ENCODE data around the gene SIGMAR1.
A peak's percentile ranks its signal among the peaks of the same experiment; 100 is the strongest.
"Not testable (repeated sequence)": the region's sequence is repeated elsewhere in the genome, so short reads cannot be mapped to it uniquely, and the experiment has no call there.

Gene SIGMAR1

GRCh38 chr9:34650816-34651215 lies 13.2 kb upstream of the SIGMAR1 start:
- no peaks in the 10 kb centered on the region for H3K27me3 Mint-ChIP-seq
- H3K27ac Mint-ChIP-seq: no peak overlapping the region
- no peaks in the 10 kb centered on the region for H3K9me3 Mint-ChIP-seq
- peaks cover 27 to 35% of the 10 kb centered on the region in 2 donors for H3K36me3 Mint-ChIP-seq
- DNase-seq (no peak), ATAC-seq (replicated peaks) (no peak)
- peaks cover 31 to 64% of the 10 kb centered on the region in 2 donors for H3K4me1 Mint-ChIP-seq
- no peak overlapping the region for H3K4me3 Mint-ChIP-seq

DNA sequence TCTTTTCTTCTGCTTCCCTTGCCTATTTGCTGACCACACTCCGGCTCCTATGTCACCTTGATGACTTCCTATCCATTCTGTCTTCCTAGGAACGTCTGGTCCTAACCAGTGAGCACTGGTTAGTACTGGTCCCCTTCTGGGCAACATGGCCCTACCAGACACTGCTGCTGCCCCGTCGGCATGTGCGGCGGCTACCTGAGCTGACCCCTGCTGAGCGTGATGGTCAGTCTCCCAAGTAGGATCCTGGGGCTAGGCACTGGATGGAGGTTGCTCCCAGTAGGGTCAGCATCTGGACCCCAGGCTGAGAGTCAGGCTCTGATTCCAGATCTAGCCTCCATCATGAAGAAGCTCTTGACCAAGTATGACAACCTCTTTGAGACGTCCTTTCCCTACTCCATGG lies 11.1 kb upstream of the SIGMAR1 start:
- H3K27ac Mint-ChIP-seq: no peak overlapping the region
- DNase-seq: no peak
- peaks cover 31 to 64% of the 10 kb centered on the region in 2 donors for H3K4me1 Mint-ChIP-seq
- H3K9me3 Mint-ChIP-seq: no peaks in the 10 kb centered on the region
- no peak for ATAC-seq (replicated peaks)
- H3K36me3 Mint-ChIP-seq: peaks cover 27 to 28% of the 10 kb centered on the region in 2 donors
- H3K27me3 Mint-ChIP-seq: no peaks in the 10 kb centered on the region
- H3K4me3 Mint-ChIP-seq: peak overlapping the region in 1 of 2 donors; percentile 46

DNA sequence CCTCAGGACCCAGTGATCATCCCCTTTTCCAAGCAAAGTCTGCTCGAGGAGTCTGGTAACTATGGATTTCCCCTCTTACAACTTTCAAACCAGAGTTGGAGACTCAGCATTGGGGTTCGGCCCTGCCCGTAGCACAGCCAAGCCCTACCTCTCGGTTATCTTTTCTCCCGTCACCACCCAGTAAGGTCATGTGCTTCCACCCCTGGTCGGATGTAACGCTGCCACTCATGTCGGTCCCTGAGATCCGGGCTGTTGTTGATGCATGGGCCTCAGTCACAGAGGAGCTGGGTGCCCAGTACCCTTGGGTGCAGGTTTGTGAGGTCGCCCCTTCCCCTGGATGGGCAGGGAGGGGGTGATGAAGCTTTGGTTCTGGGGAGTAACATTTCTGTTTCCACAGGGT lies 10.1 kb upstream of the SIGMAR1 start:
- Mint-ChIP-seq H3K27ac (peak overlapping the region; percentile 88), H3K27me3 (no peaks in the 10 kb centered on the region), H3K4me1 (peaks cover 26 to 57% of the 10 kb centered on the region in 2 donors), H3K9me3 (no peaks in the 10 kb centered on the region), H3K4me3 (peak overlapping the region; percentile 88 to 95), H3K36me3 (peaks cover 24 to 28% of the 10 kb centered on the region in 2 donors)
- no peak for ATAC-seq (replicated peaks)
- no peak for DNase-seq

GRCh38 chr9:34647084-34647403 lies 9.5 kb upstream of the SIGMAR1 start:
- H3K4me3 Mint-ChIP-seq: peak overlapping the region; percentile 88 to 95
- H3K36me3 Mint-ChIP-seq: peaks cover 24 to 26% of the 10 kb centered on the region in 2 donors
- ATAC-seq (replicated peaks) (no peak), DNase-seq (no peak)
- H3K27ac Mint-ChIP-seq: peak overlapping the region; percentile 88
- no peaks in the 10 kb centered on the region for H3K27me3 Mint-ChIP-seq
- no peaks in the 10 kb centered on the region for H3K9me3 Mint-ChIP-seq
- peaks cover 22 to 51% of the 10 kb centered on the region in 2 donors for H3K4me1 Mint-ChIP-seq

- no peaks in the 10 kb centered on the region for H3K27me3 Mint-ChIP-seq
- H3K4me3 Mint-ChIP-seq: peak within 1 kb of the TSS; percentile 88 to 95
- peak; percentile 91 to 92 for ATAC-seq (replicated peaks)
- peak within 1 kb of the TSS; percentile 88 for H3K27ac Mint-ChIP-seq
- peak; percentile 88 for DNase-seq
- H3K4me1 Mint-ChIP-seq: peaks cover 22 to 45% of the 10 kb centered on the region in 2 donors
- peaks cover 22 to 26% of the 10 kb centered on the region in 2 donors for H3K36me3 Mint-ChIP-seq
- H3K9me3 Mint-ChIP-seq: no peaks in the 10 kb centered on the region
Observed at GRCh38 chr9:34646211-34647083, 8.9 kb upstream of the SIGMAR1 start, which contains the start of gene GALT. GALT (plus strand) TSS chr9:34646675; CDS start chr9:34646705, 30 bp downstream.

DNA sequence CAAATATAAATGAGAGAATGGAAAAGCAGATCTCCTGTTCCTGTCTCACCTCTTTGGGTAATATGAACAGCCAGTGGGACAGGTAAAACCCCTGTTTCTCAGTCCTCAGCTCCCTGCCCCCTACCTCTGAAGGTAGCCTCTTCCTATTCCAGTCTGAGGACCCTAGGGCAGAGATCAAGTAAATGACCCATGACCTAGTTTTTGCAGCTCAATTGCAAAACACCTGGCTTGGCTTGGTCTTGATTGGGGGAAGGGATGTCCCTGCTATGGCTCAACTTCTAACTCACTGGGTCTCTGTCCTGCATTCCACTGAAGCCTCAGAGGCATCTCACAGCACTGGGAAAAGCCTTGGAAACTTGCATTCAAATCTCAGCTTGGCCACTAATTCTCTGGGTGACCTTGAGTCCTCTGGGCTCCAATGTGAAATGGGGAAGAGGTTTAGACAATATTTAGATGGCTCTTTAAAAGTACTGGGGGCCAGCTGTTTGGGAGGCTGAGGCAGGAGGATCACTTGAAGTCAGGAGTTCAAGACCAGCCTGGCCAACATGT lies 7.3 kb upstream of the SIGMAR1 start:
- ATAC-seq (replicated peaks) (no peak), DNase-seq (no peak)
- peaks cover 19 to 25% of the 10 kb centered on the region in 2 donors for H3K36me3 Mint-ChIP-seq
- H3K9me3 Mint-ChIP-seq: no peaks in the 10 kb centered on the region
- no peak overlapping the region for H3K4me3 Mint-ChIP-seq
- no peaks in the 10 kb centered on the region for H3K27me3 Mint-ChIP-seq
- peaks cover 22 to 35% of the 10 kb centered on the region in 2 donors for H3K4me1 Mint-ChIP-seq
- H3K27ac Mint-ChIP-seq: no peak overlapping the region

DNA sequence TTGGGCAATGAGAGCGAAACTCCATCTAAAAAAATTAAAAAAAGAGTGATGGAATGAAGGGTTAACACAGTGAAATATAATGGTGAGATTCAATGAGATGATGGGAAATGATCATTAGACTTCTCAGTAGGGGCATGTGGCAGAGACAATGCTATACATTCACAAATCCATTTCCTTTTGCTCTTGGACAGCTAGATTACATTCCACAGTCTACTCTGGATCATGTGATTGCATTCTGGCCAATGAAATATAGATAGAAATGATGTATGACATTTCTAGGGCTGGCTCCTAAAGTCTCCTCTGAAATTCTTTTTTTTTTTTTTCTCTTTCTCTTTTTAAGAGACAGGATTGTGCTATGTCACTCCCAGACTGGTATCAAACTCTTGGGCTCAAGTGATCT lies 5.1 kb upstream of the SIGMAR1 start:
- H3K27me3 Mint-ChIP-seq: no peaks in the 10 kb centered on the region
- ATAC-seq (replicated peaks) (no peak), DNase-seq (no peak)
- no peak overlapping the region for H3K27ac Mint-ChIP-seq
- H3K36me3 Mint-ChIP-seq: peaks cover 0 to 4% of the 10 kb centered on the region in 2 donors
- H3K4me1 Mint-ChIP-seq: peaks cover 18 to 22% of the 10 kb centered on the region in 2 donors
- H3K4me3 Mint-ChIP-seq: no peak overlapping the region
- H3K9me3 Mint-ChIP-seq: no peaks in the 10 kb centered on the region

DNA sequence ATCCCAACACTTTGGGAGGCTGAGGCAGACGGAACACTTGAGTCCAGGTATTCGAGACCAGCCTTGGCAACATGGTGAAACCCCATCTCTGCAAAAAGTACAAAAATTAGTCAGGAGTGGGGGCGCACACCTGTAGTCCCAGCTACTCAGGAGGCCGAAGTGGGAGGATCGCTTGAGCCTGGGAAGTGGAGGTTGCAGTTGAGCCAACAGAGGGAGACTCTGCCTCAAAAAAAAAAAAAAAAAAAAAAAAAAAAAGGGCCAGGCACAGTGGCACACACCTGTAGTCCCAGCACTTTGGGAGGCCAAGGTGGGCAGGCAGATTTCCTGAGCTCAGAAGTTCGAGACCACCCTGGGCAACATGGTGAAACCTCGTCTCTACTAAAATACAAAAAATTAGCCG lies 1.7 kb upstream of the SIGMAR1 start:
- not testable (repeated sequence) for DNase-seq; H3K4me3 Mint-ChIP-seq; H3K27ac Mint-ChIP-seq; H3K9me3 Mint-ChIP-seq; ATAC-seq (replicated peaks); H3K27me3 Mint-ChIP-seq
- H3K36me3 Mint-ChIP-seq: peaks cover 10 to 20% of the 10 kb centered on the region in 2 donors
- H3K4me1 Mint-ChIP-seq: peaks cover 22 to 34% of the 10 kb centered on the region in 2 donors

DNA sequence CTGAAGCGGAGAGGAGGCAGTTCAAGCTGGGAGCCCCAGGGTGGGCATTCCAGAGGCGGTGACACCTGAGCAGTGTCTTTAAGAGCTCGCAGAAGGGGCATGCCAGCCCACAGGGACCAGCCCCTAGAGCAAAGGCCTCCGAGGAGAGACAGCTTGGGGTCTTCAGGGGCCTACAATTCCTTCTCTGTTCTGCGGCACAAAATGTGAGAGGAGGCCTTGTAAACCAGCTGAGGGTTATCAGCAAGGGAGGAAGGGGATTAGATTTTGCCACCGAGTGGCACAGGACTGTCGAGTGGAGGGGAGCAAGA lies 505 bp upstream of the SIGMAR1 start:
- ATAC-seq (replicated peaks): no peak
- H3K27me3 Mint-ChIP-seq: no peaks in the 10 kb centered on the region
- no peak for DNase-seq
- peaks cover 26 to 41% of the 10 kb centered on the region in 2 donors for H3K4me1 Mint-ChIP-seq
- peak overlapping the region; percentile 95 for H3K27ac Mint-ChIP-seq
- H3K36me3 Mint-ChIP-seq: peaks cover 10 to 26% of the 10 kb centered on the region in 2 donors
- H3K4me3 Mint-ChIP-seq: peak overlapping the region; percentile 88 to 93
- H3K9me3 Mint-ChIP-seq: no peaks in the 10 kb centered on the region

DNA sequence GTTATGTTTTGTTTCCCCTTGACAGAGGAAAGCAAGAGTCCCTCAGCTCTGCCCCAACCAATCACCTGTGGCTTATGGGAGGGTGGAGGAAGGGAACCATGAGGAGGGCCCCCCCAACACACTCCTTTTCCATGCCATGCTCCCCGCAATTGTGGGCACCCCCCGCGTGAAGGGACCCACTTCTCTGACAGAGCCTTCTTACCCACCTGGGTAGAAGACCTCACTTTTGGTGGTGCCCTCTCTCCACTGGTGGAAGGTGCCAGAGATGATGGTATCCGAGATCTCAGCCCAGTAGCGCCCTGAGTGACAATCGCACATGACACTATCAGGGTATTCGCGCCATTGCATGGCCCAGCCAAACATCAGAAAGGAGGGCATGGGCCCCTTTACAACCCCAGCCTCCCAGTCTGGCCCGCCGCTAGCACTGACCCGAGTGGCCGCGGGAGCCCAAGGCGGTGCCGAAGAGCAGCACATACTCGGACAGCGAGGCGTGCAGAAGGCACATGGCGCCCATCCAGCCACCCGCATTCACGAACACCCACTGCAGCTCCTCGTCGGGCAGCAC lies 714 bp downstream of the SIGMAR1 start:
- DNase-seq: no peak
- ATAC-seq (replicated peaks): peak in 1 of 2 donors; percentile 29
- Mint-ChIP-seq H3K9me3 (no peaks in the 10 kb centered on the region), H3K27ac (peak overlapping the region; percentile 83), H3K4me1 (peaks cover 26 to 41% of the 10 kb centered on the region in 2 donors), H3K4me3 (peak overlapping the region; percentile 88 to 93), H3K27me3 (no peaks in the 10 kb centered on the region), H3K36me3 (peaks cover 12 to 36% of the 10 kb centered on the region in 2 donors)

DNA sequence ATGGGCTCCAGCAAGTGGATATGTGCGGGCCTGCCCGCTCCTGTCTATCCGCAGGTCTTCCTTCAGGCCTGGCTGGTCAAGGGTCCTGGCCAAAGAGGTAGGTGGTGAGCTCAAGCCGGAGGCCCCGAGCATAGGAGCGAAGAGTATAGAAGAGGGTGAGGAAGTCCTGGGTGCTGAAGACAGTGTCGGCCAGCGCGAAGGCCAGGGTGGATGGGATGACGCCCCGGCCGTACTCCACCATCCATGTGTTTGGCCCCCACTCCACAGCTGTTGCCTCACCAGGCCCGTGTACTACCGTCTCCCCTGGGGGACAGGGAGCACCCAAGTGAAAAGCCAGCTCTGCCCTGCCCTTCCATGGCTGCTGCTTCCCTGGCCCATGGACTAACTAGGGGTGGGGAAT lies 2.0 kb downstream of the SIGMAR1 start:
- Mint-ChIP-seq H3K9me3 (no peaks in the 10 kb centered on the region), H3K27me3 (peaks cover 4 to 5% of the 10 kb centered on the region in 2 donors), H3K27ac (no peak overlapping the region), H3K36me3 (peaks cover 12 to 36% of the 10 kb centered on the region in 2 donors), H3K4me3 (peak overlapping the region; percentile 61 to 63), H3K4me1 (peaks cover 27 to 41% of the 10 kb centered on the region in 2 donors)
- ATAC-seq (replicated peaks) (no peak), DNase-seq (no peak)

- Mint-ChIP-seq H3K36me3 (peaks cover 12 to 36% of the 10 kb centered on the region in 2 donors), H3K4me3 (no peak overlapping the region), H3K27me3 (peaks cover 11 to 14% of the 10 kb centered on the region in 2 donors), H3K27ac (no peak overlapping the region), H3K9me3 (no peaks in the 10 kb centered on the region), H3K4me1 (peaks cover 28 to 41% of the 10 kb centered on the region in 2 donors)
- DNase-seq (no peak), ATAC-seq (replicated peaks) (no peak)
Observed at GRCh38 chr9:34634551-34635248, 2.9 kb downstream of the SIGMAR1 start.

DNA sequence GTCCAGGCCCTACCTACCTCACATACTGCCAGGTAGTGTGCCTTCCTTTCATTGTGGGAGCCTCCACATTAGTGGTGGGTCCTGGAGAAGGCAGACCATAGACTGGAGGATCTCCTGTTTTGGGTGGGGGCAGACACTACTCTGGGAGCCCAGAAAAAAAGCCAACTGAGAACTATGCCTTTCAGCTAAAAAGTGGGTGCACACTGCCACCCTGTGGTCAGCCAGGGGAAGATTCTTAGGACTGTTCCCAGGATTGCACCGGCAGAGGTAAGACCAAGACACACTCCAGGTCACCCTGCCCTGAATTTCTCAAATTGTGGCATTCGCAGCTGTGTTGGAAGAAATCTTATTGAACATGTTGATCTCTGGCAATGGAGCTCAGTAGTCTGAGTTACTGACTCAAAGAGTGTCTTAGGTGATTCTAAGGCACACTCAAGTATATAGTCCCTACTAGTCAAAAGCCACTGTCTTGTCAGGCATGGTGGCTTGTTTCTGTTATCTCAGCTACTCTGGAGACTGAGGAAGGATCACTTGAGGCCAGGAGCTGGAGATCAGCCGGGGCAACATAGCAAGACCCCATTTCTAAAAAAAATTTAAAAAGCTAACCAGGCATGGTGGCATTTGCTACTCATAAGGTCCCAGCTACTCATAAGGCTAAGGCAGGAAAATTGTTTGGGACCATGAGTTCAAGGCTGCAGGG lies 3.6 kb downstream of the SIGMAR1 start:
- Mint-ChIP-seq H3K36me3 (peaks cover 12 to 36% of the 10 kb centered on the region in 2 donors), H3K27ac (peak overlapping the region; percentile 43), H3K27me3 (peaks cover 17 to 21% of the 10 kb centered on the region in 2 donors), H3K4me3 (no peak overlapping the region), H3K4me1 (peaks cover 33 to 46% of the 10 kb centered on the region in 2 donors), H3K9me3 (no peaks in the 10 kb centered on the region)
- ATAC-seq (replicated peaks): peak; percentile 32 to 35
- DNase-seq: peak; percentile 39

- ATAC-seq (replicated peaks) (no peak), DNase-seq (no peak)
- H3K36me3 Mint-ChIP-seq: peaks cover 12 to 36% of the 10 kb centered on the region in 2 donors
- peaks cover 33 to 49% of the 10 kb centered on the region in 2 donors for H3K4me1 Mint-ChIP-seq
- H3K9me3 Mint-ChIP-seq: no peaks in the 10 kb centered on the region
- H3K4me3 Mint-ChIP-seq: no peak overlapping the region
- peaks cover 22 to 28% of the 10 kb centered on the region in 2 donors for H3K27me3 Mint-ChIP-seq
- no peak overlapping the region for H3K27ac Mint-ChIP-seq
Observed at GRCh38 chr9:34633166-34633565, 4.4 kb downstream of the SIGMAR1 start.

Measured in stimulated activated naive B cell treated with anti-CD40 and anti-IgM and Interleukin-4, amounts not matched to agents 10 μg/mL and 1 μg/mL and 100 μg/mL, for 72 hours (primary cell).